A549 (cell line): ENCODE results near the gene KRTAP5-7. TPM values are rescaled to one million over a fixed set of nuclear protein-coding genes. Genes with fewer than 3 reads are reported as not detected.

Experiments
- ATAC-seq, 2 experiments: fragments of 200-7000 bp in 1 of 2; fragments of >200 bp in 1 of 2; cut with Nextera tagmentation in 1 of 2; cut with Tn5 transposase in 1 of 2; 3 replicates each; pipeline versions ENCODE4 v1.8.0 to v1.9.1; 2018 to 2020; ENCODE audit warnings: mild to moderate bottlenecking in 1 of 2, moderate library complexity in 1 of 2
- CTCF ChIA-PET: fragments of 300-600 bp; sonication (Branson Sonifier 250); formaldehyde crosslinking; extraction: SDS; loops from one replicate; lab custom pipeline; 2021; ENCODE audit warnings: antibody characterized with exemption, inconsistent platforms; lab: Yijun Ruan, JAX
- POLR2A ChIA-PET: fragments of 350-600 bp; formaldehyde crosslinking; extraction: SDS; loops from one replicate; lab custom pipeline; 2021; ENCODE audit warnings: antibody characterized with exemption, inconsistent platforms; lab: Yijun Ruan, JAX
- DNase-seq, 2 experiments: peaks; one replicate each; pipeline versions ENCODE4 v3.0.0 to v3.0.0-alpha.2; 2011 to 2016; ENCODE audit warnings: low read depth in 1 of 2, low spot score in 1 of 2
- FAIRE-seq: peaks from 2 replicates; lab custom pipeline; 2011; peaks lifted over from hg19 to GRCh38; lab: Jason Lieb, UNC
- H3K27ac ChIP-seq, 2 experiments: fragments of >200 bp; sonication (Bioruptor Twin); formaldehyde crosslinking; 3 replicates each; pipeline ENCODE4 v1.5.1; 2016 to 2017
- H3K4me1 ChIP-seq: fragments of >200 bp; sonication (Bioruptor Twin); formaldehyde crosslinking; 3 replicates; pipeline ENCODE4 v1.6.1; 2016
- H3K4me2 ChIP-seq: fragments of >200 bp; sonication (Bioruptor Twin); formaldehyde crosslinking; 3 replicates; pipeline ENCODE4 v1.6.1; 2016
- H3K4me3 ChIP-seq: fragments of >200 bp; sonication (Bioruptor Twin); formaldehyde crosslinking; 3 replicates; pipeline ENCODE4 v1.5.1; 2016
- H3K9me3 ChIP-seq: fragments of >200 bp; sonication (Bioruptor Twin); formaldehyde crosslinking; 3 replicates; pipeline ENCODE4 v1.6.1; 2016
- CBX8 ChIP-seq: fragments of 200-600 bp; sonication (generic); IDR thresholded peaks from 2 replicates; pipeline ENCODE4 v1.6.1; 2016
- CHD2 ChIP-seq: fragments of 150-350 bp; IDR thresholded peaks from 2 replicates; pipeline ENCODE4 v1.6.1; 2014; ENCODE audit warnings: low read length; ENCODE audit not compliant: partially characterized antibody
- CHD4 ChIP-seq: fragments of 200-600 bp; sonication (generic); IDR thresholded peaks from 2 replicates; pipeline ENCODE4 v1.6.1; 2016; ENCODE audit warnings: antibody characterized with exemption, mild to moderate bottlenecking, borderline replicate concordance
- EHF ChIP-seq: fragments of 250-450 bp; sonication (Bioruptor Pico); IDR thresholded peaks from 2 replicates; pipeline ENCODE4 v1.5.0; 2020; ENCODE audit warnings: mild to moderate bottlenecking
- FOSL2 ChIP-seq, 2 experiments: fragments of 450-650 bp in 1 of 2; fragments of >200 bp in 1 of 2; sonication (Bioruptor Twin) in 1 of 2; formaldehyde crosslinking; IDR thresholded peaks; 2 replicates each; pipeline versions ENCODE4 v1.5.0 to v1.6.1; 2016 to 2020; ENCODE audit warnings: mild to moderate bottlenecking in 1 of 2, moderate library complexity in 1 of 2
- HDAC2 ChIP-seq: fragments of 200-600 bp; sonication (generic); IDR thresholded peaks from 2 replicates; pipeline ENCODE4 v1.6.1; 2016
- HES2 ChIP-seq: fragments of >200 bp; sonication (Bioruptor Twin); formaldehyde crosslinking; IDR thresholded peaks from 2 replicates; pipeline ENCODE4 v1.6.1; 2016
- HMGXB4 ChIP-seq: fragments of 250-450 bp; sonication (Bioruptor Pico); IDR thresholded peaks from 2 replicates; pipeline ENCODE4 v1.5.0; 2021; ENCODE audit warnings: mild to moderate bottlenecking, moderate library complexity, borderline replicate concordance
- HOXB13 ChIP-seq: fragments of 250-450 bp; sonication (Bioruptor Pico); IDR thresholded peaks from 2 replicates; pipeline ENCODE4 v1.5.0; 2020; ENCODE audit warnings: low read depth, mild to moderate bottlenecking, moderate library complexity
- JUN ChIP-seq, 2 experiments: fragments of >200 bp; sonication (Bioruptor Twin); formaldehyde crosslinking; IDR thresholded peaks; 2 replicates in 1 of 2; 3 replicates in 1 of 2; pipeline ENCODE4 v1.6.1; 2016 to 2017
- JUNB ChIP-seq: fragments of >200 bp; sonication (Bioruptor Twin); formaldehyde crosslinking; IDR thresholded peaks from 2 replicates; pipeline ENCODE4 v1.6.1; 2016
- KDM1A ChIP-seq: fragments of 200-600 bp; sonication (generic); IDR thresholded peaks from 2 replicates; pipeline ENCODE4 v1.6.1; 2016; ENCODE audit warnings: low read depth, mild to moderate bottlenecking
- KDM5A ChIP-seq: fragments of 200-600 bp; sonication (generic); IDR thresholded peaks from 2 replicates; pipeline ENCODE4 v1.6.1; 2016; ENCODE audit warnings: antibody characterized with exemption, mild to moderate bottlenecking
- MAX ChIP-seq: IDR thresholded peaks from 2 replicates; pipeline ENCODE4 v1.6.1; 2012
- MYC ChIP-seq: IDR thresholded peaks from 2 replicates; pipeline ENCODE4 v1.6.1; 2012; ENCODE audit warnings: mild to moderate bottlenecking, inconsistent platforms, low read length, improper control_type of control experiment, borderline replicate concordance
- NFE2L2 ChIP-seq: fragments of 150-350 bp; conservative IDR thresholded peaks from 2 replicates; pipeline ENCODE4 v1.6.1; 2014; ENCODE audit warnings: low read length
- NR3C1 ChIP-seq: fragments of >200 bp; sonication (Bioruptor Twin); formaldehyde crosslinking; IDR thresholded peaks from 3 replicates; pipeline ENCODE4 v1.6.1; 2017
- PHF8 ChIP-seq: fragments of 200-600 bp; sonication (generic); IDR thresholded peaks from 2 replicates; pipeline ENCODE4 v1.6.1; 2016; ENCODE audit warnings: low read depth, mild to moderate bottlenecking, antibody characterized with exemption, moderate library complexity, borderline replicate concordance
- POLR2A ChIP-seq: IDR thresholded peaks from 2 replicates; pipeline ENCODE4 v1.6.1; 2012; ENCODE audit warnings: mild to moderate bottlenecking, low read length
- RAD21 ChIP-seq, 2 experiments: fragments of >200 bp in 1 of 2; sonication (Bioruptor Twin) in 1 of 2; formaldehyde crosslinking in 1 of 2; IDR thresholded peaks in 1 of 2; conservative IDR thresholded peaks in 1 of 2; 2 replicates in 1 of 2; 3 replicates in 1 of 2; pipeline ENCODE4 v1.6.1; 2012 to 2018; ENCODE audit warnings: inconsistent platforms in 1 of 2
- RARB ChIP-seq: fragments of 250-450 bp; sonication (Bioruptor Pico); IDR thresholded peaks from 2 replicates; pipeline ENCODE4 v1.8.0; 2021; ENCODE audit warnings: mild to moderate bottlenecking, moderate library complexity
- RFX5 ChIP-seq: fragments of 450-650 bp; IDR thresholded peaks from 2 replicates; pipeline ENCODE4 v1.7.1; 2014; ENCODE audit warnings: antibody characterized with exemption, mild to moderate bottlenecking, moderate library complexity
- RNF2 ChIP-seq: fragments of 200-600 bp; sonication (generic); IDR thresholded peaks from 2 replicates; pipeline ENCODE4 v1.6.1; 2016; ENCODE audit warnings: low read depth, mild to moderate bottlenecking, antibody characterized with exemption, moderate library complexity, borderline replicate concordance
- TFCP2L1 ChIP-seq: fragments of 250-450 bp; sonication (Bioruptor Pico); IDR thresholded peaks from 2 replicates; pipeline ENCODE4 v1.5.0; 2021; ENCODE audit warnings: mild to moderate bottlenecking
- TP53 ChIP-seq: fragments of 250-450 bp; sonication (Bioruptor Pico); IDR thresholded peaks from 2 replicates; pipeline ENCODE4 v1.5.0; 2021; ENCODE audit warnings: mild to moderate bottlenecking, moderate library complexity
- ZNF302 ChIP-seq: fragments of 250-450 bp; sonication (Bioruptor Pico); IDR thresholded peaks from 2 replicates; pipeline ENCODE4 v1.9.0; 2021; ENCODE audit warnings: inconsistent platforms, mild to moderate bottlenecking, moderate library complexity
- WGBS: methylation state at CpG from one replicate; pipeline ENCODE4 v1.1.6; 2017; ENCODE audit errors: missing lambda C conversion rate; 5-methylcytosine and 5-hydroxymethylcytosine counted together
- polyA plus RNA-seq, 4 experiments: library from polyadenylated mRNA; depleted of rRNA in 3 of 4; stranded (reverse); fragments of >200 nt; fragmentation: RNase III in 1 of 4; extraction: RNeasy Plus Mini Kit Qiagen cat#74134 plus additional on column Dnase treatment in 1 of 4; gene quantifications; 2 replicates in 3 of 4; 3 replicates in 1 of 4; pipeline ENCODE4 v1.2.3, GENCODE V29; 2011 to 2017
- TF ChIP-seq, protein P1 (sequence below): fragments of 150-350 bp; IDR thresholded peaks from 2 replicates; pipeline ENCODE4 v1.6.1; 2014; ENCODE audit warnings: low read depth, mild to moderate bottlenecking, low read length
- TF ChIP-seq, protein P2 (sequence below): fragments of 450-650 bp; IDR thresholded peaks from 2 replicates; pipeline ENCODE4 v1.6.1; 2014; ENCODE audit warnings: antibody characterized with exemption

The KRTAP5-7 gene
- polyA plus RNA-seq, 2 of the 4 experiments (the other 2 are of a cell fraction), result not detected

- H3K27ac ChIP-seq, result no peak within 1 kb of the TSS
- WGBS, result 60% methylated on average over 5 of the region's 5 CpGs
- H3K9me3 ChIP-seq, result peaks cover 2% of the 10 kb centered on the region; the same call in 1 of the 3 replicates
- FAIRE-seq (no peak), DNase-seq (no peak), ATAC-seq (no peak; a peak in 1 of 6 replicates)
- H3K4me2 ChIP-seq, result no peak within 1 kb of the TSS
- ChIA-PET CTCF (interaction anchor here (0.6 to 1.6 kb wide), 2 partner anchors 32 to 898 kb away, joined by 3 to 4 read pairs; no protein-coding TSS in a partner anchor), POLR2A (no interaction called here)
- H3K4me1 ChIP-seq, result no peaks in the 10 kb centered on the region
- TF ChIP-seq EHF, result no peak
- TF ChIP-seq HOXB13, result no peak
- TF ChIP-seq HMGXB4 (CRISPR knock-in tag), result no peak
- TF ChIP-seq NFE2L2, result no peak
- TF ChIP-seq PHF8, result no peak
- TF ChIP-seq RARB, result no peak
- TF ChIP-seq FOSL2 (IDR thresholded peaks at IDR 0.05), result no peak
- no peak for TF ChIP-seq FOSL2 (CRISPR knock-in tag; IDR thresholded peaks at IDR 0.05)
- TF ChIP-seq CHD4, result no peak
- no peak for TF ChIP-seq RFX5
- TF ChIP-seq ZNF302 (CRISPR knock-in tag), result no peak
- TF ChIP-seq KDM5A, result no peak
- TF ChIP-seq MYC, result no peak
- no peak within 1 kb of the TSS for H3K4me3 ChIP-seq
Observed at GRCh38 chr11:71548120-71548519, 21.1 kb downstream of the KRTAP5-7 start, which contains the start of gene KRTAP5-9. Gene KRTAP5-9, plus strand, starts transcription at chr11:71548420. Its CDS starts 238 bp downstream, at chr11:71548658.

DNA sequence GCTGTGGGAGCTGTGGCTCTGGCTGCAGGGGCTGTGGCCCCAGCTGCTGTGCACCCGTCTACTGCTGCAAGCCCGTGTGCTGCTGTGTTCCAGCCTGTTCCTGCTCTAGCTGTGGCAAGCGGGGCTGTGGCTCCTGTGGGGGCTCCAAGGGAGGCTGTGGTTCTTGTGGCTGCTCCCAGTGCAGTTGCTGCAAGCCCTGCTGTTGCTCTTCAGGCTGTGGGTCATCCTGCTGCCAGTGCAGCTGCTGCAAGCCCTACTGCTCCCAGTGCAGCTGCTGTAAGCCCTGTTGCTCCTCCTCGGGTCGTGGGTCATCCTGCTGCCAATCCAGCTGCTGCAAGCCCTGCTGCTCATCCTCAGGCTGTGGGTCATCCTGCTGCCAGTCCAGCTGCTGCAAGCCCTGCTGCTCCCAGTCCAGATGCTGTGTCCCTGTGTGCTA lies 21.7 kb downstream of the KRTAP5-7 start:
- DNase-seq (no peak), FAIRE-seq (no peak), ATAC-seq (no peak; a peak in 1 of 6 replicates)
- H3K4me1 ChIP-seq, result no peaks in the 10 kb centered on the region
- CTCF ChIA-PET, result interaction anchor here (1.1 to 1.6 kb wide), 2 partner anchors 11 to 32 kb away, joined by 3 to 4 read pairs; no protein-coding TSS in a partner anchor
- no peak overlapping the region for H3K4me3 ChIP-seq
- peaks cover 2% of the 10 kb centered on the region; the same call in 1 of the 3 replicates for H3K9me3 ChIP-seq
- no peak overlapping the region for H3K4me2 ChIP-seq
- TF ChIP-seq TFCP2L1 (CRISPR knock-in tag), result no peak
- no peak for TF ChIP-seq HES2
- no peak for TF ChIP-seq JUNB
- TF ChIP-seq KDM1A, result no peak
- no peak for TF ChIP-seq TP53 (CRISPR knock-in tag)
- no peak for TF ChIP-seq MAX
- no peak for TF ChIP-seq CBX8
- TF ChIP-seq HDAC2, result no peak
- TF ChIP-seq NFE2L2, result no peak
- no peak for TF ChIP-seq RNF2
- TF ChIP-seq, protein P1, sequence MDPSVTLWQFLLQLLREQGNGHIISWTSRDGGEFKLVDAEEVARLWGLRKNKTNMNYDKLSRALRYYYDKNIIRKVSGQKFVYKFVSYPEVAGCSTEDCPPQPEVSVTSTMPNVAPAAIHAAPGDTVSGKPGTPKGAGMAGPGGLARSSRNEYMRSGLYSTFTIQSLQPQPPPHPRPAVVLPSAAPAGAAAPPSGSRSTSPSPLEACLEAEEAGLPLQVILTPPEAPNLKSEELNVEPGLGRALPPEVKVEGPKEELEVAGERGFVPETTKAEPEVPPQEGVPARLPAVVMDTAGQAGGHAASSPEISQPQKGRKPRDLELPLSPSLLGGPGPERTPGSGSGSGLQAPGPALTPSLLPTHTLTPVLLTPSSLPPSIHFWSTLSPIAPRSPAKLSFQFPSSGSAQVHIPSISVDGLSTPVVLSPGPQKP, result no peak
- no peak for TF ChIP-seq PHF8
- no peak for TF ChIP-seq POLR2A
- no peak for TF ChIP-seq CHD2
- no peak for TF ChIP-seq JUN (IDR thresholded peaks at IDR 0.05)
- TF ChIP-seq, protein P2, sequence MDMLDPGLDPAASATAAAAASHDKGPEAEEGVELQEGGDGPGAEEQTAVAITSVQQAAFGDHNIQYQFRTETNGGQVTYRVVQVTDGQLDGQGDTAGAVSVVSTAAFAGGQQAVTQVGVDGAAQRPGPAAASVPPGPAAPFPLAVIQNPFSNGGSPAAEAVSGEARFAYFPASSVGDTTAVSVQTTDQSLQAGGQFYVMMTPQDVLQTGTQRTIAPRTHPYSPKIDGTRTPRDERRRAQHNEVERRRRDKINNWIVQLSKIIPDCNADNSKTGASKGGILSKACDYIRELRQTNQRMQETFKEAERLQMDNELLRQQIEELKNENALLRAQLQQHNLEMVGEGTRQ, result no peak
- no peak for TF ChIP-seq NR3C1
- TF ChIP-seq RAD21 (conservative IDR thresholded peaks at IDR 0.05 in 1 of 2, IDR thresholded peaks at IDR 0.05 in 1 of 2), result no peak
- 24% methylated on average over 5 of the region's 5 CpGs for WGBS
- POLR2A ChIA-PET, result no interaction called here
- H3K27ac ChIP-seq, result no peak overlapping the region
